Parathyroid adenoma (tissue), 2 donors: ENCODE results near the gene LARP6.

ENCODE experiments used
- H2AFZ ChIP-seq: fragments of 300-600 bp; sonication (generic); one replicate; pipeline ENCODE4 v1.7.0; 2017; ENCODE audit warnings: antibody characterized with exemption, mild to moderate bottlenecking
- H3K27ac ChIP-seq: fragments of 300-600 bp; sonication (generic); one replicate; pipeline ENCODE4 v1.7.0; 2017
- H3K27me3 ChIP-seq: fragments of 300-600 bp; sonication (generic); one replicate; pipeline ENCODE4 v1.7.0; 2017; ENCODE audit warnings: low read length; ENCODE audit not compliant: control insufficient read depth, insufficient read depth
- H3K36me3 ChIP-seq: fragments of 300-600 bp; sonication (generic); one replicate; pipeline ENCODE4 v1.7.0; 2017; ENCODE audit warnings: low read length; ENCODE audit not compliant: control insufficient read depth, insufficient read depth
- H3K4me1 ChIP-seq: fragments of 300-600 bp; sonication (generic); one replicate; pipeline ENCODE4 v1.7.0; 2017; ENCODE audit warnings: control low read depth
- H3K4me2 ChIP-seq: fragments of 300-600 bp; sonication (generic); one replicate; pipeline ENCODE4 v1.7.0; 2017; ENCODE audit warnings: low read length
- H3K4me3 ChIP-seq: fragments of 300-600 bp; sonication (generic); one replicate; pipeline ENCODE4 v1.7.0; 2017; ENCODE audit warnings: low read depth, low read length
- H3K79me2 ChIP-seq: fragments of 300-600 bp; sonication (generic); one replicate; pipeline ENCODE4 v1.7.0; 2017; ENCODE audit warnings: control low read depth
- H3K9ac ChIP-seq: fragments of 300-600 bp; sonication (generic); one replicate; pipeline ENCODE4 v1.7.0; 2017; ENCODE audit warnings: mild to moderate bottlenecking
- H3K9me3 ChIP-seq: fragments of 300-600 bp; sonication (generic); one replicate; pipeline ENCODE4 v1.7.0; 2017; ENCODE audit warnings: low read length; ENCODE audit not compliant: control insufficient read depth
- CTCF ChIP-seq: fragments of 300-600 bp; sonication (generic); IDR thresholded peaks from one replicate; pipeline ENCODE4 v1.7.0; 2017; ENCODE audit warnings: antibody characterized with exemption, mild to moderate bottlenecking
- donor health status: primary hyperparathyroidism.

LARP6 gene

GRCh38 chr15:70788114-70789049, 65.6 kb downstream of the LARP6 start:
- Histone ChIP-seq H3K9me3 (no peaks in the 10 kb centered on the region), H3K27ac (no peak overlapping the region), H3K4me1 (no peaks in the 10 kb centered on the region), H3K4me2 (no peak overlapping the region), H3K27me3 (no peaks in the 10 kb centered on the region), H3K9ac (no peak overlapping the region), H3K79me2 (no peaks in the 10 kb centered on the region), H3K36me3 (no peaks in the 10 kb centered on the region), H2AFZ (no peak overlapping the region), H3K4me3 (no peak overlapping the region)
- no peak for TF ChIP-seq CTCF

DNA sequence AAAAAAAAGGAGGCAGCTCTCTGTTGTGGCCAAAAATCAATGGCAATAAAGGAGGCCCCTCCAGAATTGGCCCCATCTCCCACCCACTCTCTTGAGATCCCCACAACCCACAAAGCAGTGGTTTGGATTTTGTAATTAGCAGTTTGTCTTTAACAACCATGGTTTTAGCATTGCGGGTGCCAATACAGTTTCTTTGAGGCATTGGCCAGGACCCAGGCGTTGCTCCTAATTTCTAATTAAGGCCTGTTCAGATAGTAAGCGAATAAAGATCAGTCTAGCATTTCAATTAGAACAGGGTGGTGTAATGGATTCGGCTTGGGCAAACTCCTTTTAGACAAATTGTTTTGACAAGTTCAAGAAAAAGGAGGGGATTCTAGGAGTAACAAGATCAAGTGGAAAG, 67.0 kb downstream of the LARP6 start:
- Histone ChIP-seq H3K9me3 (no peaks in the 10 kb centered on the region), H3K79me2 (no peaks in the 10 kb centered on the region), H3K4me3 (no peak overlapping the region), H3K9ac (no peak overlapping the region), H3K36me3 (no peaks in the 10 kb centered on the region), H3K4me2 (no peak overlapping the region), H3K4me1 (no peaks in the 10 kb centered on the region), H3K27ac (no peak overlapping the region), H2AFZ (no peak overlapping the region), H3K27me3 (no peaks in the 10 kb centered on the region)
- TF ChIP-seq CTCF = no peak

GRCh38 chr15:70783610-70784022, 70.3 kb downstream of the LARP6 start:
- no peak for TF ChIP-seq CTCF
- Histone ChIP-seq H2AFZ (no peak overlapping the region), H3K27ac (no peak overlapping the region), H3K9ac (no peak overlapping the region), H3K4me1 (no peaks in the 10 kb centered on the region), H3K4me2 (no peak overlapping the region), H3K79me2 (no peaks in the 10 kb centered on the region), H3K36me3 (no peaks in the 10 kb centered on the region), H3K27me3 (no peaks in the 10 kb centered on the region), H3K4me3 (no peak overlapping the region), H3K9me3 (no peaks in the 10 kb centered on the region)

GRCh38 chr15:70783041-70783440, 70.9 kb downstream of the LARP6 start:
- Histone ChIP-seq H3K4me1 (no peaks in the 10 kb centered on the region), H3K4me3 (no peak overlapping the region), H3K4me2 (no peak overlapping the region), H3K79me2 (no peaks in the 10 kb centered on the region), H3K36me3 (no peaks in the 10 kb centered on the region), H3K9me3 (no peaks in the 10 kb centered on the region), H3K27me3 (no peaks in the 10 kb centered on the region), H3K9ac (no peak overlapping the region), H2AFZ (no peak overlapping the region), H3K27ac (no peak overlapping the region)
- TF ChIP-seq CTCF = no peak

DNA sequence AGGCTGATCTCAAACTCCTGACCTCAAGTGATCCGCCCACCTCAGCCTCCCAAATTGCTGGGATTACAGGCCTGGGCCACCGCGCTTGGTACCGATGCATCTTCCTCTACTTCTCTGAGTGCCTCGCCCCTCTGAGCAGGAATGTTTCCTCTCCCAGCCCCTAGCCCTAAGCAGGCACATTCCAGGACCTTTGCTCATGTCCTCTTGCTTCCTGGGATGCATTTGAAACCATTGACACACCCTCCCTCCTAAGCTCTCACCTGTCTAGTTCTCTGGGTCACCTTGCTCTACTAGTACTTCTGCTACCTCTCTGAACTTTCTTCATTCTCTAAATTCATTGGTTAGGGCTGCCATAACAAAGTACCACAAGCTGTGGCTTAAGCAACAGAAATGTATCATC, 72.7 kb downstream of the LARP6 start:
- TF ChIP-seq CTCF = no peak
- Histone ChIP-seq H3K4me3 (no peak overlapping the region), H3K4me2 (no peak overlapping the region), H3K9ac (no peak overlapping the region), H3K4me1 (no peaks in the 10 kb centered on the region), H3K9me3 (no peaks in the 10 kb centered on the region), H3K79me2 (no peaks in the 10 kb centered on the region), H3K27ac (no peak overlapping the region), H3K36me3 (no peaks in the 10 kb centered on the region), H3K27me3 (no peaks in the 10 kb centered on the region), H2AFZ (no peak overlapping the region)
